A549 treated with ZK216348 at 1 μM for 4 hours (cell line): ENCODE results near the gene ROPN1L. TPM values are rescaled to one million over a fixed set of nuclear protein-coding genes. Genes with fewer than 3 reads are reported as not detected.

ENCODE experiments used
- total RNA-seq: library from RNA; stranded (reverse); fragments of 200-300 nt; extraction: Qiagen RNA extraction; gene quantifications from 5 replicates; pipeline ENCODE4 v1.2.3, GENCODE V29; 2022; ENCODE audit warnings: low read depth

Gene ROPN1L
- 1.3 to 2.8 TPM (median 2.2 TPM) in 5 replicates for total RNA-seq

DNA sequence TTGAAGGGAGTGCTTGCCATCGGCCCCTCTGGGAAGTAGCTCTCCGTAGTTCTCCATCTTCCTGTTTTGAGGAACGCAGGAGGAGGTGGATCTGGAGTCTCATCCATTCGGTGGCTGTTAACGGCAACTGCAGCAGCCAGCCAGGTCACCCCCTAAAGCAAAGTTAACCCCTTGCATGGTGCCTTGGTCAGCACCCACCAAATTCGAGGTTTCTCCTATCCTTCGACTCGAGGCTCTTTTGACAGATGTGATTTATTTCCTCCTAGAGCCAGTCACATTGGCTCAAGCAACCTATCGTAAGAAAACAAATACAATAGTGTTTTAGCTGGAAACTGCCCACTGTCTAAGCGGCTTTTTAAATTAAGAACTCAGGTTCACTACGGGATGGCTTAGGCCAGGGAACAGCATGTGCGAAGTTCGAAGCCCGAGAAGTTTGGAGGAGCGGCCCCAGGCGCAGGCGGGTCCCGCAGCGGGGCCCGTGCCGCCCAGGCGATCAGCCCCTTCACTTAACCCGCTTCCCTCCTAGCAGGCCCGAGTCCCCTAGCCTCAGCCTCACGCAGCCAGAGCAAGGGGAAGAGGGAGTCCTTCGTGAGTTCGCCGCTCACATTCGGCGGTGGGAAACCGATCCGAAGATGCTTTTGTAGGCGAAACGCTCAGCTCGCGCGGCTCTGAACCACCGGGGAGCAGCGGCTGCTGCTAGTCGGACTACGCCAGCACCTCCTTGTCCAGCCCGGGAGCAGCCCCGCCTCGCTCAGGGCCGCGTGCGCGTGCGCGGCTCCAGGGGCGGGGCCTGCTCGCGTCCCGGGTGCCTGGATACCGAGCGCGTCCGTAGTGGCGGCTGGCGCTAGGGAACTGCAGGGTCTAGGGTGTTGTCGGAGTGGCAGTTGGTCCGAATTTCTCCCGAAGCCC is at the start of gene ROPN1L:
TSS of gene ROPN1L (plus strand) at position 797 of the 909 bp plus-strand sequence. CDS start 289 bp downstream, outside the sequence.

Other genes starting within 250 kb of the ROPN1L start
- 12.9 to 15.9 TPM (median 13.8 TPM) in 5 replicates for gene ATPSCKMT, start 192.0 kb upstream of the ROPN1L start, total RNA-seq
- 507 to 636 TPM (median 559 TPM) in 5 replicates for gene CCT5, start 191.6 kb upstream of the ROPN1L start, total RNA-seq
- gene CMBL, start 134.0 kb upstream of the ROPN1L start, total RNA-seq, result 20.1 to 24.5 TPM (median 22.2 TPM) in 5 replicates
- 42.8 to 84.2 TPM (median 71.6 TPM) in 5 replicates for gene MARCHF6, start 88.2 kb upstream of the ROPN1L start, total RNA-seq
- gene ANKRD33B, start 122.2 kb downstream of the ROPN1L start, total RNA-seq, result 8.5 to 15.0 TPM (median 11.3 TPM) in 5 replicates